Dermis microvascular lymphatic vessel endothelial cell (primary cell): ENCODE data around the gene RXFP1. TPM values are rescaled to one million over a fixed set of nuclear protein-coding genes. Genes with fewer than 3 reads are reported as not detected.

Source experiments
- DNase-seq, 2 donors: peaks; one replicate each; pipeline versions ENCODE4 v3.0.0 to v3.0.0-alpha.2; 2010; ENCODE audit warnings: low read depth in 2 of 2
- total RNA-seq: library from RNA; depleted of rRNA; stranded (reverse); fragments of >200 nt; gene quantifications from 2 replicates; pipeline ENCODE4 v1.2.1, GENCODE V29; 2014

RXFP1 gene
- total RNA-seq, 1 donor from 2014 or later: not detected

DNA sequence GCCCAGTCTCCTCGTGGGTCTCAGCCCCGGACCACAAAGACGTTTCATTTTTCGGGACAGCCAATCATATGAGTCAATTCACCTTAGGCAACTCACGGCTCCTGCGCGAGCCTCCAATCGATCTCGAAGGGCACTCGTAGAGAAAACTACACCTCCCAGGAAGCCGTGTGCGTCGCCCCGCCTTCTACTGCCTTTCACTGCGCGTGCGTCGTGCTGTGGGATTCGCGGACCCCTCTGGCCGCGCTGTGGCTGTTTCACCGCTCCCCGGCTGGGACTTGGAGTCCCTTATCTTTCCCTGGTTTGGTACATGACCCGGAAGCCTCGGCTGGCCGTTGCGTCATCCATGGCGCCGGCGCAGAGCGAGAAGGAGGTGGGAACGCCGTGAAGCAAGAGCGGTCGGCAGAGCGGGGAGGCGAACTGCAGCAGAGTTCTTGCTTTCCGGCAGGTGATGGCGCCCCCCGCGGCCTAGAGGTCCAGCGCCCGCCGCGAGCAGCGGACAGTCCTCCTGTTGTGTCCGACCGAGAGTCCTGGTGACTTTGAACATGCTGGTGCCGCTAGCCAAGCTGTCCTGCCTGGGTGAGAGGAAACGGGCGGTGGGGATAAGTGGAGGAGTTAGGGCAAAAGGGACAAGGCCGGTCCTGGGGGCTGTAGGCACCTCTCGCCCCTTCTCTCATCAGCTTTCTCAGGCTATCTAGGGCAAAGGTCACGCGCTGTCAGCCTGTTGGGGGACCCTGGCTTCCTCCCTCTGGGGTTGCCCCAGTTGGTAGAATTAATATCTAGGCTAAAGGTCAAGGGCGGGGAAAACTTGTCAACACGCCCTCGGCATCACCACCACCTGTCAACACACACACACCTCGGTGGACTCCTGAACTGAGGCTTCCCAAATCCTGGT, 150.5 kb downstream of the RXFP1 start, which contains the start of gene ETFDH:
Gene ETFDH (plus strand): TSS at position 382 of the 892 bp plus-strand sequence. CDS start 161 bp downstream, at position 543.
- peak; percentile 98 to 99 for DNase-seq

DNA sequence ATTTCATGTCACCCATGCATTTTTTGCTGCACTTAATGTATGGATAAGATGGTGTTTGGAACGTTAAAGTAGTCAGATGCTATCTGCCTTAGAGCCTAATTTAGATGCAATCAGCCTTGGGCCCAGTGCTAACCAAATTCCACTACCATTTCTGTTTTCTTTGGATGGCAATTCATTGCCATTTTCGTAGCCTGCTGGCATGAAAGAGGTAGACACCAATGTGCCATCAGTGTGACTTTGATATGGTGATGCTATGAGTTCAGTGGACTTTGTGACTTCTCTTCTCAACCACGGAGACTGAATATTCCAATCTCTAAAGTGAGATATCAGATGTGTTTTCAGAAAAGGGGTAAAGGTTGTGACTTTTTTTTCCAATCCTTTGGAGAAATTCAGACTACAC, 152.0 kb downstream of the RXFP1 start:
- DNase-seq: no peak

GRCh38 chr4:158676076-158676475, 154.4 kb downstream of the RXFP1 start:
- DNase-seq: no peak

DNA sequence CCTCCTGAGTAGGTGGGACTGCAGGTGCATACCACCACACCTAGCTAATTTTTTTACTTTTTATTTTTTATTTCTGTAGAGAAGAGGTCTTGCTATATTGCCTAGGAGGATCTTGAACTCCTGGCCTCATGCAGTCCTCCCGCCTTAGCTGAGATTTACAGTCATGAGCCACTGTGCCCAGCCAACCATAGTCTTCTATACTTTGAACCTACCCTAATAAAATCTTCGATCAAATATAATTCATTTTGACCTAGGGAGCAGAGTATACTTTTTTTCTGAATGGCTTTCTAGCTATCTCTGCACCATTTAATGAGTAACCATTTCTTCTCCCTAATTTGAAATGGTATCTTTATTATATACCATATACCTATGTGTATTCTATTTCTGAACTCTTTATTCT, 157.1 kb downstream of the RXFP1 start:
- DNase-seq: no peak

DNA sequence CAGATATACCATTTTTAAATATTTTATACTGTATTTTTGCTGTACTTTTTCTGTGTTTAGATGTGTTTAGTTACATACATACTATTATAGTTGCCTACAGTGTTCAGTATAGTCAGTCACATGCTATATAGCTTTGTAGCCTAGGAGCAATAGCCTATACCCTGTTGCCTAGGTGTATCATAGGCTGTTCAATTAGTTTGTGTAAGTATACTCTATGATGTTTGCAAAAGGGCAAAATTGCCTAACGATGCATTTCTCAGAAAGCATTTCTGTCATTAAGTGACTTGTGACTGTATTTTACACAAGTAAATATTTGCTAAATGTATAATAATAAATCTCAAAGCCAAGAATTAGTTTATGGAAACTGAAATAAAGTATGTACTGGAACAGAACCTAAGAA, 159.9 kb downstream of the RXFP1 start:
- no peak for DNase-seq

DNA sequence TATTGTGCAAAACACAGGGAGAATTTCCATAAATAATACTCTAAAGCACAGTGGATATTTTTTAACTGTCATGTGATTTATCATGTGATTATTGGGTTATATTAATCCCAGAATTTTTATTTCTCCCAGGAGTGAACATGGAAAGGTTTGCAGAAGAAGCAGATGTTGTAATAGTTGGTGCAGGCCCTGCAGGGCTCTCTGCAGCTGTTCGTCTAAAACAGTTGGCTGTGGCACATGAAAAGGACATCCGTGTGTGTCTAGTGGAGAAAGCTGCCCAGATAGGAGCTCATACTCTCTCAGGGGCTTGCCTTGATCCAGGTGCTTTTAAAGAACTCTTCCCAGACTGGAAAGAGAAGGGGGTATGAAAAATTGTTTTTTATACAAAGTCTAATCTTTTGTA, 160.4 kb downstream of the RXFP1 start:
- DNase-seq: no peak

DNA sequence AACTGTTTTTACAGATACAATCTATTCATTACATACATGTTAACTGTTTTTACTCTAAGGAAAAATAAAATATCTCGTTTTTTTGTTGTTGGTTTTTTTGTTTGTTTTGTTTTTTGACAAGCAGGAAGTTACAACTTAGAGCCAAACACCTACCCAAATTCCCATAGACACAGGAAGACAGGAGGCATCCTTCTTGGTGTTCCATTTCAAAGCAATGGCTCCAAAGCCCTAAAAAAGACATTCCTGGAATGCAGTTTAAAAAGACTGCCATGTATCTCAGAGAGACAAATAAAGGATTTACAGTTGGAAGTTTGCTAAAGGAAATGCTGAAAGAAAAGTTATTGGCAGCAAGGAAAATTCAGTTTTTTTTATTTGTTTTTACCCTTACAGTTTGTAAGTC, 167.1 kb downstream of the RXFP1 start:
- DNase-seq: no peak

Other genes with a start within 250 kb of the RXFP1 start
- gene C4orf46, start 150.0 kb downstream of the RXFP1 start, total RNA-seq: 6.6 and 9.4 TPM in 2 replicates
- 11.1 and 12.3 TPM in 2 replicates for gene ETFDH, start 150.4 kb downstream of the RXFP1 start, total RNA-seq
- 15.8 and 16.0 TPM in 2 replicates for gene PPID, start 201.5 kb downstream of the RXFP1 start, total RNA-seq
- gene FNIP2, start 247.1 kb downstream of the RXFP1 start, total RNA-seq: 29.0 and 55.9 TPM in 2 replicates